HG03139 (cell line): ENCODE results near the gene ISLR2.

Source experiments
- ATAC-seq: cut with Tn5 transposase; IDR thresholded peaks from one replicate; pipeline ENCODE4 v1.9.1; 2021; ENCODE audit not compliant: unreplicated experiment

The ISLR2 gene

GRCh38 chr15:74127954-74128784 is 2.2 kb upstream of the ISLR2 start:
- no peak for ATAC-seq

- ATAC-seq: no peak
These were observed 1.4 kb upstream of the ISLR2 start for GRCh38 chr15:74128785-74129585.

- no peak for ATAC-seq
These were observed 716 bp upstream of the ISLR2 start for GRCh38 chr15:74129586-74130154.

- no peak for ATAC-seq
These were observed 652 bp downstream of the ISLR2 start for GRCh38 chr15:74130849-74131627.

GRCh38 chr15:74131628-74132413 is 1.4 kb downstream of the ISLR2 start:
- ATAC-seq: no peak

- no peak for ATAC-seq
These were observed 2.6 kb downstream of the ISLR2 start for GRCh38 chr15:74132681-74133651.

- no peak for ATAC-seq
These were observed 3.5 kb downstream of the ISLR2 start for GRCh38 chr15:74133694-74134386.

- ATAC-seq: no peak
These were observed 4.1 kb downstream of the ISLR2 start for GRCh38 chr15:74134387-74135027.

- ATAC-seq: no peak
These were observed 4.7 kb downstream of the ISLR2 start for GRCh38 chr15:74135041-74135565.

GRCh38 chr15:74136540-74136813 is 6.1 kb downstream of the ISLR2 start:
- ATAC-seq: no peak

GRCh38 chr15:74136814-74137536 is 6.6 kb downstream of the ISLR2 start:
- ATAC-seq: no peak

GRCh38 chr15:74137537-74137894 is 7.1 kb downstream of the ISLR2 start:
- no peak for ATAC-seq

GRCh38 chr15:74138642-74139041 is 8.3 kb downstream of the ISLR2 start:
- ATAC-seq: no peak

- no peak for ATAC-seq
These were observed 11.2 kb downstream of the ISLR2 start for GRCh38 chr15:74141591-74141990.

- no peak for ATAC-seq
These were observed 13.9 kb downstream of the ISLR2 start for GRCh38 chr15:74144153-74144775.

GRCh38 chr15:74146277-74146800 is 16.0 kb downstream of the ISLR2 start:
- no peak for ATAC-seq

- ATAC-seq: no peak
These were observed 16.7 kb downstream of the ISLR2 start for GRCh38 chr15:74147051-74147450.
